GM12864 (cell line): ENCODE results near the gene GALNT9.

Experiments
- DNase-seq: peaks from one replicate; pipeline ENCODE4 v3.0.0-alpha.2; 2011; ENCODE audit warnings: low read depth
- H3K4me3 ChIP-seq: 2 replicates; pipeline ENCODE4 v1.5.1; 2011; ENCODE audit warnings: mild to moderate bottlenecking, low read depth, low read length, control low read depth
- CTCF ChIP-seq: IDR thresholded peaks from 2 replicates; pipeline ENCODE4 v1.5.1; 2011; ENCODE audit warnings: low read depth, mild to moderate bottlenecking, moderate library complexity, low read length, control low read depth, inconsistent platforms; ENCODE audit errors: missing control alignments

The GALNT9 gene

GRCh38 chr12:132275110-132275531 is 54.3 kb downstream of the GALNT9 start:
- no peak for TF ChIP-seq CTCF
- DNase-seq = no peak
- no peak overlapping the region for H3K4me3 ChIP-seq

GRCh38 chr12:132273992-132274334 is 55.4 kb downstream of the GALNT9 start:
- TF ChIP-seq CTCF = no peak
- no peak overlapping the region for H3K4me3 ChIP-seq
- no peak for DNase-seq

- no peak for DNase-seq
- no peak overlapping the region for H3K4me3 ChIP-seq
- no peak for TF ChIP-seq CTCF
Measured at GRCh38 chr12:132272711-132273110, 56.7 kb downstream of the GALNT9 start.

GRCh38 chr12:132271755-132272092 is 57.7 kb downstream of the GALNT9 start:
- no peak for TF ChIP-seq CTCF
- H3K4me3 ChIP-seq = no peak overlapping the region
- DNase-seq = no peak

- H3K4me3 ChIP-seq = no peak overlapping the region
- DNase-seq = no peak
- no peak for TF ChIP-seq CTCF
Measured at GRCh38 chr12:132270969-132271754, 58.2 kb downstream of the GALNT9 start.

- no peak for TF ChIP-seq CTCF
Measured at GRCh38 chr12:132270516-132270915, 58.9 kb downstream of the GALNT9 start.

More at GRCh38 chr12:132270516-132270915, 58.9 kb downstream of the GALNT9 start:
- no peak overlapping the region for H3K4me3 ChIP-seq
- DNase-seq = no peak
